ENCODE measurements around the gene ZFR. TPM values are rescaled to one million over a fixed set of nuclear protein-coding genes. Genes with fewer than 3 reads are reported as not detected.

ZFR gene
- total RNA-seq, 1 experiment from 2014 or later, result 72.7 TPM

GRCh38 chr5:32332361-32332760 lies 112.2 kb downstream of the ZFR start:
- intact Hi-C loops (cut with micrococcal nuclease; ENCODE audit: unreplicated experiment), result no loop called here

GRCh38 chr5:32331935-32332274 lies 112.6 kb downstream of the ZFR start:
- Histone ChIP-seq H3K27me3 (ENCODE audit: control insufficient read depth, insufficient read depth, low read length) (no peaks in the 10 kb centered on the region), H3K4me3 (ENCODE audit: low read depth in 2 of 2, low read length in 2 of 2) (no peak overlapping the region), H3K27ac (ENCODE audit: low read length) (no peak overlapping the region), H3K9me3 (ENCODE audit: control insufficient read depth, insufficient read depth, low read depth, low read length) (peaks cover 4% of the 10 kb centered on the region; the same call in 1 of the 2 replicates), H3K4me1 (ENCODE audit: control insufficient read depth, insufficient read depth, low read length) (no peaks in the 10 kb centered on the region), H3K36me3 (ENCODE audit: control insufficient read depth, insufficient read depth, low read length) (no peaks in the 10 kb centered on the region)
- TF ChIP-seq SIN3A (IDR thresholded peaks at IDR 0.05; ENCODE audit: borderline replicate concordance, insufficient read depth, low read depth, low read length), result no peak
- TF ChIP-seq TCF7L2 (IDR thresholded peaks at IDR 0.05; ENCODE audit: low read depth, low read length), result no peak
- TF ChIP-seq POLR2AphosphoS5 (IDR thresholded peaks at IDR 0.05; ENCODE audit: low read depth, low read length), result no peak
- TF ChIP-seq CTCF (IDR thresholded peaks at IDR 0.05), result no peak
- TF ChIP-seq REST (IDR thresholded peaks at IDR 0.05; ENCODE audit: insufficient read depth in 1 of 2, low read depth in 2 of 2, low read length in 1 of 2), result no peak
- DNase-seq (ENCODE audit: low read depth, low spot score), result no peak
- ChIA-PET CTCF (interaction anchor here (1.0 kb wide), 1 partner anchor 99 kb away, joined by 6 read pairs; no protein-coding TSS in a partner anchor), POLR2A (no interaction called here)
- intact Hi-C loops (cut with micrococcal nuclease; ENCODE audit: unreplicated experiment) (no loop called here), in situ Hi-C loops (cut with HindIII; ENCODE audit: low pct_unique_long_range_greater_than_20kb, low sequenced_read_pairs) (no loop called here)
- ATAC-seq, result no peak
- no TSS peak for BruUV-seq (replicated peaks)

More at GRCh38 chr5:32332361-32332760, 112.2 kb downstream of the ZFR start:
- Histone ChIP-seq H3K36me3 (ENCODE audit: control insufficient read depth, insufficient read depth, low read length) (no peaks in the 10 kb centered on the region; the same call in 1 of the 2 replicates), H3K9me3 (ENCODE audit: control insufficient read depth, insufficient read depth, low read depth, low read length) (peaks cover 8% of the 10 kb centered on the region; the same call in 1 of the 2 replicates), H3K4me1 (ENCODE audit: control insufficient read depth, insufficient read depth, low read length) (no peaks in the 10 kb centered on the region), H3K4me3 (ENCODE audit: low read depth in 2 of 2, low read length in 2 of 2) (no peak overlapping the region), H3K27me3 (ENCODE audit: control insufficient read depth, insufficient read depth, low read length) (no peaks in the 10 kb centered on the region), H3K27ac (ENCODE audit: low read length) (no peak overlapping the region)
- CTCF ChIA-PET, result no interaction called here
- POLR2A ChIA-PET, result no interaction called here
- TF ChIP-seq SIN3A (IDR thresholded peaks at IDR 0.05; ENCODE audit: borderline replicate concordance, insufficient read depth, low read depth, low read length) (no peak), POLR2AphosphoS5 (IDR thresholded peaks at IDR 0.05; ENCODE audit: low read depth, low read length) (no peak), TCF7L2 (IDR thresholded peaks at IDR 0.05; ENCODE audit: low read depth, low read length) (no peak), REST (IDR thresholded peaks at IDR 0.05; ENCODE audit: insufficient read depth in 1 of 2, low read depth in 2 of 2, low read length in 1 of 2) (no peak)
- ATAC-seq (no peak), DNase-seq (ENCODE audit: low read depth, low spot score) (no peak)
- in situ Hi-C loops (cut with HindIII; ENCODE audit: low pct_unique_long_range_greater_than_20kb, low sequenced_read_pairs), result no loop called here
- BruUV-seq (replicated peaks), result no TSS peak

Measured in Panc1 (cell line).